Measurements from ENCODE around the gene GREB1. TPM values are rescaled to one million over a fixed set of nuclear protein-coding genes. Genes with fewer than 3 reads are reported as not detected.

GREB1 gene
- total and polyA plus RNA-seq, 2 donors (not counting 1 experiment from before 2014, with no cell fraction given), result 0.04 to 0.39 TPM

DNA sequence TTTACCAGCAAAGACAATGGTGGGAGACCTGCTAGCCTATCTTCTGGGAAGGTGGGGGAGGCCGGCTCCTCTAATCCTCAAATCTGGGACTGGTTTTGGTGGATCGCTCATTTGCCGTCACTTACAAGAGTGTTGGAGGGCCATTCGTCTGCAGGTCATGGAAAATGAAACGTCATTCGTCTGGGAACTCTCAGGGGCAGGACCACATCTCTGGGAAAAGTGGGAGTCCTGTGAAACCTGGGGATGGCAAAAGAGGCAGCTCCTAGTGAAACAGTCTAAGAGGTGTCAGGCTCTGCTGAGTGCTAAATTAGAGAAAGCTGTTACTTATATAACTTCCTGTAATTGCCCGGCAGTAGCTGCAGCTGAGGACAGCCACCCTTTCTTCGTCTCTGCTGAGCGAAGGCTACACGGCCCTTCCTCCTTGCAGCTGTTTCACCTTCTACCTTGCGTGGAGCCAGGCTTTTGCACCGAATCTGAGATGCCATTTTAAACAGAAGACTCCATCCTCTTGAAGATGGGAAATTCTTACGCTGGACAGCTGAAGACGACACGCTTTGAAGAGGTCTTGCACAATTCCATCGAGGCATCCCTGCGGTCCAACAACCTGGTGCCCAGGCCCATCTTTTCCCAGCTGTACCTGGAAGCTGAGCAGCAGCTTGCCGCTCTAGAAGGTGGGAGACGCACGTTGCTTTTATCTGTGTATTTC lies 22.4 kb downstream of the GREB1 start:
- Histone ChIP-seq H3K79me2 (ENCODE audit: control insufficient read depth, insufficient read depth, low read length) (no peaks in the 10 kb centered on the region), H3K4me3 (ENCODE audit: control extremely low read depth in 1 of 5, extremely low read depth in 1 of 5, insufficient read depth in 1 of 5, low read depth in 2 of 5, low read length in 4 of 5) (no peak overlapping the region), H3K4me1 (ENCODE audit: control insufficient read depth in 2 of 2, insufficient read depth in 2 of 2, low read length in 2 of 2) (no peaks in the 10 kb centered on the region), H3K36me3 (replicated peaks in 1 of 2; ENCODE audit: control extremely low read depth in 1 of 2, control insufficient read depth in 1 of 2, extremely low read depth in 1 of 2, insufficient read depth in 2 of 2, low read length in 1 of 2) (no peaks in the 10 kb centered on the region), H3K9me3 (ENCODE audit: control extremely low read depth in 1 of 3, control insufficient read depth in 2 of 3, insufficient read depth in 1 of 3, low read length in 2 of 3) (no peaks in the 10 kb centered on the region), H3K9ac (ENCODE audit: low read length) (no peak overlapping the region), H2AFZ (ENCODE audit: insufficient read depth, low read depth, low read length, poor library complexity, severe bottlenecking) (no peak overlapping the region), H3K27ac (ENCODE audit: low read length in 2 of 2) (no peak overlapping the region), H4K20me1 (ENCODE audit: control insufficient read depth, insufficient read depth, low read length, poor library complexity, severe bottlenecking) (no peaks in the 10 kb centered on the region), H3K4me2 (replicated peaks; ENCODE audit: low read depth, low read length, poor library complexity, severe bottlenecking) (no peak overlapping the region), H3K27me3 (replicated peaks in 1 of 4; ENCODE audit: control extremely low read depth in 1 of 4, control insufficient read depth in 3 of 4, insufficient read depth in 4 of 4, low read length in 3 of 4) (peaks cover 0 to 16% (median 8%) of the 10 kb centered on the region in 4 experiments)
- POLR2A ChIA-PET, result no interaction called here
- no peaks in the 10 kb centered on the region for H3K9me3 Mint-ChIP-seq (ENCODE audit: insufficient read depth)
- H3K27ac Mint-ChIP-seq, result no peak overlapping the region
- TF ChIP-seq EZH2 (IDR thresholded peaks at IDR 0.05; ENCODE audit: borderline replicate concordance, insufficient read depth, low read depth, low read length, poor library complexity, severe bottlenecking), result no peak
- TF ChIP-seq, protein P1, sequence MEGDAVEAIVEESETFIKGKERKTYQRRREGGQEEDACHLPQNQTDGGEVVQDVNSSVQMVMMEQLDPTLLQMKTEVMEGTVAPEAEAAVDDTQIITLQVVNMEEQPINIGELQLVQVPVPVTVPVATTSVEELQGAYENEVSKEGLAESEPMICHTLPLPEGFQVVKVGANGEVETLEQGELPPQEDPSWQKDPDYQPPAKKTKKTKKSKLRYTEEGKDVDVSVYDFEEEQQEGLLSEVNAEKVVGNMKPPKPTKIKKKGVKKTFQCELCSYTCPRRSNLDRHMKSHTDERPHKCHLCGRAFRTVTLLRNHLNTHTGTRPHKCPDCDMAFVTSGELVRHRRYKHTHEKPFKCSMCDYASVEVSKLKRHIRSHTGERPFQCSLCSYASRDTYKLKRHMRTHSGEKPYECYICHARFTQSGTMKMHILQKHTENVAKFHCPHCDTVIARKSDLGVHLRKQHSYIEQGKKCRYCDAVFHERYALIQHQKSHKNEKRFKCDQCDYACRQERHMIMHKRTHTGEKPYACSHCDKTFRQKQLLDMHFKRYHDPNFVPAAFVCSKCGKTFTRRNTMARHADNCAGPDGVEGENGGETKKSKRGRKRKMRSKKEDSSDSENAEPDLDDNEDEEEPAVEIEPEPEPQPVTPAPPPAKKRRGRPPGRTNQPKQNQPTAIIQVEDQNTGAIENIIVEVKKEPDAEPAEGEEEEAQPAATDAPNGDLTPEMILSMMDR (IDR thresholded peaks at IDR 0.05), result no peak
- H3K4me1 Mint-ChIP-seq, result no peaks in the 10 kb centered on the region
- CTCF ChIA-PET, result no interaction called here
- WGBS (ENCODE audit: insufficient coverage), result 46% methylated on average over 17 of the region's 20 CpGs
- DNase-seq (no peak), ATAC-seq (ENCODE audit: low read depth) (no peak)
- H3K4me3 Mint-ChIP-seq, result no peak overlapping the region
- intact Hi-C loops (cut with micrococcal nuclease), result no loop called here
- peaks cover 42% of the 10 kb centered on the region for H3K27me3 Mint-ChIP-seq

DNA sequence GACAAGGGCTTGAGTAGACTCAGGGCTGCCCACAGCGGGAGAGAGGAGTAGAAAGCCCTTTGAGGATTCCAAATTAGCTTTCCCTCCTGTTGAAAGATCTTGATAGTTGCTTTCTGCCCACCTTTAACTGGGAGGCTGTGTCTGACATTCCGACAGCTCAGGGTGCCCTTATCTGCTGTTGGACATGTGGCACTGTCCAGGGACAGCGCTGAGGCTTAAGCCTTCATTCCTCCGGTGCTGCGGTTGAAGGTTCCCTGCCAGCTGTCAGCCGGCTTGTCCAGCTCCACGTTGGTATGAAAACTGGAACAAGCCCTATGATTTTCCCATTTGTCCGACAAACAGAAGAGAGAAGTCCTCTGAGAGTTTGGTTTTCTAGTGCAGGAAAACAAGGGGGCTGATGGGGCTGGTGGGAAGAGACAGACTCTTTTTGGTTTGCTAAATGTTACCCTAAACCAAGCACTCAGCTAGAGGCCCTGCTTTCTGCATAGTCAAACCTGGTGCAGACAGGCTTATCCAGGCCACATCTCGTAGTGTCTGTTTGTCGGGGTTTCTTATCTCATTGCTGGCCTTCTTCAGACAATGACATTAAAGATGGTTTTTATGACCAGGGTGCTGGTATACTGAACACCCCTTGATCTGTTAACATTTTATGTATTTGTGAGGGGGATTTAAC lies 24.5 kb downstream of the GREB1 start:
- DNase-seq (no peak), ATAC-seq (ENCODE audit: low read depth) (no peak)
- peaks cover 34% of the 10 kb centered on the region for H3K27me3 Mint-ChIP-seq
- Histone ChIP-seq H3K4me2 (replicated peaks; ENCODE audit: low read depth, low read length, poor library complexity, severe bottlenecking) (no peak overlapping the region), H4K20me1 (ENCODE audit: control insufficient read depth, insufficient read depth, low read length, poor library complexity, severe bottlenecking) (no peaks in the 10 kb centered on the region), H3K36me3 (replicated peaks in 1 of 2; ENCODE audit: control extremely low read depth in 1 of 2, control insufficient read depth in 1 of 2, extremely low read depth in 1 of 2, insufficient read depth in 2 of 2, low read length in 1 of 2) (no peaks in the 10 kb centered on the region), H3K9me3 (ENCODE audit: control extremely low read depth in 1 of 3, control insufficient read depth in 2 of 3, insufficient read depth in 1 of 3, low read length in 2 of 3) (no peaks in the 10 kb centered on the region), H3K9ac (ENCODE audit: low read length) (no peak overlapping the region), H3K79me2 (ENCODE audit: control insufficient read depth, insufficient read depth, low read length) (no peaks in the 10 kb centered on the region), H3K27ac (ENCODE audit: low read length in 2 of 2) (no peak overlapping the region), H3K27me3 (replicated peaks in 1 of 4; ENCODE audit: control extremely low read depth in 1 of 4, control insufficient read depth in 3 of 4, insufficient read depth in 4 of 4, low read length in 3 of 4) (peaks cover 0 to 16% (median 8%) of the 10 kb centered on the region in 4 experiments), H3K4me1 (ENCODE audit: control insufficient read depth in 2 of 2, insufficient read depth in 2 of 2, low read length in 2 of 2) (no peaks in the 10 kb centered on the region), H3K4me3 (ENCODE audit: control extremely low read depth in 1 of 5, extremely low read depth in 1 of 5, insufficient read depth in 1 of 5, low read depth in 2 of 5, low read length in 4 of 5) (no peak overlapping the region), H2AFZ (ENCODE audit: insufficient read depth, low read depth, low read length, poor library complexity, severe bottlenecking) (no peak overlapping the region)
- no peaks in the 10 kb centered on the region for H3K9me3 Mint-ChIP-seq (ENCODE audit: insufficient read depth)
- no peaks in the 10 kb centered on the region for H3K4me1 Mint-ChIP-seq
- no peak overlapping the region for H3K27ac Mint-ChIP-seq
- CTCF ChIA-PET, result interaction anchor here (0.7 kb wide), 1 partner anchor 79 kb away, joined by 3 read pairs; no protein-coding TSS in a partner anchor
- intact Hi-C loops (cut with micrococcal nuclease), result no loop called here
- 76% methylated on average over 8 of the region's 10 CpGs for WGBS (ENCODE audit: insufficient coverage)
- no peak overlapping the region for H3K4me3 Mint-ChIP-seq
- POLR2A ChIA-PET, result no interaction called here
- TF ChIP-seq EZH2 (IDR thresholded peaks at IDR 0.05; ENCODE audit: borderline replicate concordance, insufficient read depth, low read depth, low read length, poor library complexity, severe bottlenecking), result no peak
- TF ChIP-seq, protein P1 (IDR thresholded peaks at IDR 0.05), result no peak

Data from B cell (primary cell).